RKO (cell line): ENCODE results near the gene IL27RA.

Experiments used
- DNase-seq: peaks from one replicate; pipeline ENCODE4 v3.0.0-alpha.2; 2016; ENCODE audit warnings: low spot score

The IL27RA gene

DNA sequence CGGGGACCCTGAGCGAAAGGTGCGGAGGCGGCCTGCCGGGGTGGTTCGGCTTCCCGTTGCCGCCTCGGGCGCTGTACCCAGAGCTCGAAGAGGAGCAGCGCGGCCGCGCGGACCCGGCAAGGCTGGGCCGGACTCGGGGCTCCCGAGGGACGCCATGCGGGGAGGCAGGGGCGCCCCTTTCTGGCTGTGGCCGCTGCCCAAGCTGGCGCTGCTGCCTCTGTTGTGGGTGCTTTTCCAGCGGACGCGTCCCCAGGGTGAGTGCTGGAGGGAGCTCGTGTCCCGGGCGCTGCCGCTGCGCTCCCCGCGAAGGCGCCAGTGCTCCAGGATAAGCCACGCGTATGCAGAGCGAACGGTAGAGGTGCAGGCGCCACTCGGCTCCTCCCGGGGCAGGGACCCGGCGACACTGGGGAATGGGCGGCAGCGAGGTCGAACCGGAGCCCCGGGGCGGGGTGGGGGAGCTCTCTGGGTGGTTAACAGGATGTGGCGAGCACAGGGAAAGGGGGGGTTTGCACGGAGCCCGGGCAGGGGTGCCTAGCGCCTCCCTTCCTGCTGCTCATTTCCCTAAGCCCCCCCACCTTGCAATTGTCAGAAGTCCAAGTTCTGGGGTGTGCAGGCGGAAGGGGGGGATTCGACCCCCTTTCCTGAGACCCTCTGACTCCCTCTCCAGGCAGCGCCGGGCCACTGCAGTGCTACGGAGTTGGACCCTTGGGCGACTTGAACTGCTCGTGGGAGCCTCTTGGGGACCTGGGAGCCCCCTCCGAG is at the start of gene IL27RA:
Gene IL27RA (plus strand): TSS at position 44 of the 762 bp plus-strand sequence. CDS start 111 bp downstream, at position 155.
- peak; percentile 85 for DNase-seq

DNA sequence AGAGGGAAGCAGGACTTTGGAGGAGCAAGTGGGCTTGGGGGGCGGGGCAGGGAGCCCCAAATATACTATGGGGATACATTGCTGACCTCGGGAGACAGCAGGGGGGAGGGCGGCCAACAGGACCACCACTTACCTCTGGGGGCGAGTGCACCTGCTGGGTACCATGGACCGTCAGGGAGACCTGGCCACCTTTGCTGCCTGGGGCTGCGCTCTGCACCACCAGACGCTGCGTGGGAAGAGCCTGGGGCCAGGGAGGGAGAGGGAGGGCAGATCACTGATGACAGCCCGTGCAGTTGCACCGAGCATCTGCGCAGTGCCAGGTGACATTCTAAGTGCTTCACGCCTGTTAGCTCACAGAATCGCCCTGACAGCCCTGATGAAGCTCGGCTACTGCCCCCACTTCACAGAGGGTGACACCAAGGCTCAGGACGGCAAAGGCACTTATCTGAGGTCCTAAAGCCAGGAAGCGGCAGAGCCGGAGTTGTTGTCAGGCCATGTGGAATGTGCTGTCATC is 49.5 kb upstream of the IL27RA start:
- DNase-seq = no peak

DNA sequence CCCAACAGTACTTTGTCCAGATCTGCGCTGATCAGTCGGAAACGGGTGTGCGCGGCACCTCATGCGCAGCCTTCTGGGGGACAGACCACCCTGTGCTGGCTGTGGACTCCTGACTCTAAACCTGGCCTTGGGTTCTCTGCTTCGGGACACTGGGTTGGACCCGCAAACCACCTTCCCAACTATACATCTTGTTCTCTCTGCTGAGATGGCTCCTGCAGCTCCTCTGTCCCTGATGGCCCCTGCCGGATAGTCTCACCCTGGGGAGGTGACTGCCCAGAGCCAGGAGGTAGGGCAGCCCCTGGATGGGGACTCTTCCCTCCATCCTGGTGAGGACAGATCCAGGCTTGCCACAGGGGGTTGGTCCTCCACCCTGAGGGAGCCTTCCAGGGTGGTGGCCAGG is 48.8 kb upstream of the IL27RA start:
- no peak for DNase-seq

DNA sequence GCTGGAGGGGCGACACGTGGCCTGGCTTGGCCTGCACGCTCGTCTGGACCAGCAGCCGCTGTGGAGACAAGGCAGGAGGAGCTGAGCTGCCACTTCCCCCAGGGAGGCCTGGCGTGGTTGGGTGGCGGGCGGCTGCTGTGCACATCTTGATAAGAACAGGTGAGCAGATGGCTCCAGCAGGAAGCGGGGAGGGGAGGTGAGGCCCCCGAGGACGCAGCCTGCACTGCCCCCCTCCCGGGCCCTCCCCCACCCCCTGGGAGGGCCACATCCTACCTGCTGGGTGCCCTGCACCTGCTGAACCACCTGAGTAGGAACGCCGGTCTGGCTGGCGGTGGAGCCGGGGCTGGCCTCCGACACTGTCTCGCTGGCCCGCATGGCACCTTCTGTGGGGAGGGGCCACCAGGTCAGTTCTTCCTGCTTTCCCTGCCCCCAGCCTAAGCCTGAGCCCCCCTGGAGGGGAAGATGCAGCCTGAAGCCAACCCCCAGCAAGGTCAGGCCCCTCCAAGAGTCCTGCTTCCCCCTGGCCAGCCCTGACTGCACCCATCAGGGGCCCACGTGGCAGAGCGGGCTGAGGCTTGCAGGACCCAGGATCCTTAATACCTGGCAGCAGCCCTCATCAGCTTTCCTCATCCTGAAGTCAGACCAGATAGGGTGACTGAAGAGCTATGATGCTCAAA is 48.2 kb upstream of the IL27RA start:
- DNase-seq = no peak

DNA sequence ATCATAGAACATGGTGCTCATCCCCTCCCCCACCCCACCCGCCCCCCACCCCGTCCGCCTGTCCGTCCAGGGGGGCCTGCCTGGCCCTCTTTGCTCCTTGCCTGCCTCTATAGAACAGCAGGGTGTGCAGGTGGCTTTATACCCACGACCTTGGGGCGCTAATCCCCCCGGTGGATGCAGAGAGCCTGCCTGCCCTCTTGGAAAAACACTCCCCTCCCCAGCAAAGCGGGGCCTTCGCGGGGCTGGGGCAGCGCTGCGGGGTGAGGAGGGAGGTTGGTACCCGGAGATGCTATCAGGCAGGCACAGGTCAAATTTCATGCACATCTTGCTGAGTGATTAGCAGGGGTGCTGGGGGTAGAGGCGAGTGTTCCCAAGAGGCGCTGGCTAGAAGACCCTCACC is 47.4 kb upstream of the IL27RA start:
- DNase-seq = no peak

DNA sequence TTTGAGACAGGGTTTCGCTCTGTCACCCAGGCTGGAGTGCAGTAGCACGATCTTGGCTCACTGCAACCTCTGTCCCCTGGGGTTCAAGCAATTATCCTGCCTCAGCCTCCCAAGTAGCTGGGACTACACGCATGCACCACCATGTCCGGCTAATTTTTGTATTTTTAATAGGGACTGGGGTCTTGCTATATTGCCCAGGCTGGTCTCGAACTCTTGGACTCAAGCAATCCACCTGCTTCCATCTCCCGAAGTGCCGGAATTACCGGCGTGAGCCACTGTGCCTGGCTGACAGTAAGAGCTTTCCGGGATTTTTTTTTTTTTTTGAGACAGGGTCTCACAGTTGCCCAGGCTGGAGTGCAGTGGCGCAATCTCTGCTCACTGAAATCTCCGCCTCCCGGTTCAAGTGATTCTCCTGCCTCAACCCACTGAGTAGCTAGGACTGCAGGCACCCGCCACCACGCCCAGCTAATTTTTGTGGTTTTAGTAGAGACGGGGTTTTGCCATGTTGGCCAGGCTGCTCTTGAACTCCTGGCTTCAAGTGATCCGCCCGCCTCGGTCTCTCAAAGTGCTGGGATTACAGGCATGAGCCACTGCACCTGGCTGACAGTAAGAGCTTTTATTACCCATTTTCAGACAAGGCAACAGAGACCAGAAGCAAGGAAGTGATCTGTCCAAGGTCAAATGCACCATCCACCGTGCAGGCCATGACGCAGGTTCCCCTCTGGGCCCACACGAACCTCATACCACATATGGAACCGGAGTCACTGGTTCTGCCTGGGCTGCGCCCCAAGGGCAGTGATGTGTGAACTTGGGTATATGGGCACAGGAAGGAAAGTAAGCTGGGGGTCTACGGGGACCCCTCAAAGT is 46.5 kb upstream of the IL27RA start:
- DNase-seq = no peak

DNA sequence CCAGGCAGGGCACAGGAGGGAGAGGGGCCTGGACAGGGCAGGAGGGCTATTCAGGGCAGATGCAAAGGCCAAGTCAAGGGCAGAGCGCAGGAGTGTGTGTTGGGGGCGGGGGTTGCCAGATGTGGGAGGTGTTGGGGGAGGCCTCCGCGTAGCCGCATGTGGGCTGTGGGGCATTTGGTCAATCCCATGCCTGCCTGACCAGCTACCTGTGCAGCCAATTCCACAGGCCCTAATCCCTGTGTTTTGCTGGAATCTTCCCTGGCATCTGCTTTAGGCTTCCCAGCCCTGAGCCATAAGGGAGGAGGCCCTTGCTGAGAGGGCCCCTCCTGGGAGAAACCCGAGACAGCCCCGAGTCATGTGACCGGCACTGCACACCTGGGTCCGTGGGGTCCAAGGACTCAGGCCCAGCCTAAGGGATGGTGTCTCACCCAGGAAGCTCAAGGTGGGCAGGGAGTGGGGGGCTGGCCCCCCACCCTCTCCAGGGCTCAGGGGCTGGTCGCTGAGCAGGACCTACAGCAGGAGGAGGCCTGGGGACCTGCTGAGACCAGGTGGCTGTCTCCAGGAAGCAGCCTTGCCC is 45.7 kb upstream of the IL27RA start:
- DNase-seq = no peak

DNA sequence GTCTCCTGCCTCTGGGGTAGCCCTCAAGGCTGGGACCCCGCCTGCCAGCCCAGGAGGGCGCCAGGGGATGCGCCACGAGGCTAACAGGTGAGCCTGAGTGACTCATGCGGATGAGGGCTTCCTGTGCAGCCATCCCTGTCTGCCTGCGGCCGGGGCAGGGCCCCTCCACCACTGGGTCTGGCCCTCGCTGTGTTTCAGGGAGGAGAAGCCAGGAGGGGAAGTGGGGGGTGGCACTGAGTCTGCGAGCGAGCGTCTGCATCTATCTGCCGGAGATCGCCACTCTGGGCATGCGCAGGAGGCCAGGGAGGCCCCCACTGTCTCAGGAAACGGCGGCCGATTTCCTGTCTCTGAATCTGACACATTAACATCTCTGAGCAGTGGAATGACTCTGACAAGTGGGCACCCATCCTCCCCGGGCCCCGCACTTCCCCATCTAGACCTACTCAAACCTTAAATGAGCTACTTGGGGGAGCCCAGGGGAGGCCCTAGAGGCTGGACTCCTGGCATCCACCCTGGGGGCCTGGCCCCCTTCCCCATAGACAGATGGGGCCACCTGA is 45.1 kb upstream of the IL27RA start:
- DNase-seq = no peak

DNA sequence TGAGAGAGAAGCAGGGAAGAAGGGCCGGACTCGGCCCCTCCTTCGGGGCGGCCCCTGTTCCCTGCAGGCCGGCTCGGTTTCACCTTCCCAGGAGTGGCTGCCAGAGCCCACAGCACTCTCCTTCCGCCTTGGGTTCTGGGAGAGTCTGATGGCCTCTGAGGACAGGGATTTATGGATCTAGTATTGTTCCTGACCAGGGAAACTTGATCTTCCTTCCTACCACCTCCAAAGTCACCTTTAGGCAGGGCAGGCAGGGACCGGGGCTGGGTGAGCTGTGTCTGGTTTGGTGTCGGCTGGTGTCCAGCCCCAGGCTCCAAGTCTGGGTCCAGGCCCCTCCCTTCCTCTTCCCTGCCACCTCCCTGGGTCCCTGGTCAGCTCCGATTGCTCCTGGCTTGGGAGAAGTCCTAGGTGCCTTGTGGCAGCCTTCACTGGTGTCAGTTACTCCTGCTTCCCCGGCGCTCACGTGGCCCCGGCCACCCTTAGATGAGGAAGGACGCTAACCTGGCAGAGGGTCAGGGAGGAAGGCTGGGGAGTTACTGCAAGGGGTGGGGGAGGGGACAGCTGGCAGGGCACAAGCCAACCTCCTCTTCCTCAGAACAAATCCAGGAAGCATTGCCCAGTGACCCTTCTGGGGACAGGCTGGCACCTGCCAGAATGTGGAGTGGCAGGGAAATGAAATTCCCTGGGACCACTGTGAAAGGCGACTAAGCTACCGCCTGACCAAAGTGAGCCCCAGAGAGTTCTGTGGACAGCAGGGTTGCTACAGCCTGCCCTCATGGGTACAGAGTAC is 44.3 kb upstream of the IL27RA start:
- no peak for DNase-seq

DNA sequence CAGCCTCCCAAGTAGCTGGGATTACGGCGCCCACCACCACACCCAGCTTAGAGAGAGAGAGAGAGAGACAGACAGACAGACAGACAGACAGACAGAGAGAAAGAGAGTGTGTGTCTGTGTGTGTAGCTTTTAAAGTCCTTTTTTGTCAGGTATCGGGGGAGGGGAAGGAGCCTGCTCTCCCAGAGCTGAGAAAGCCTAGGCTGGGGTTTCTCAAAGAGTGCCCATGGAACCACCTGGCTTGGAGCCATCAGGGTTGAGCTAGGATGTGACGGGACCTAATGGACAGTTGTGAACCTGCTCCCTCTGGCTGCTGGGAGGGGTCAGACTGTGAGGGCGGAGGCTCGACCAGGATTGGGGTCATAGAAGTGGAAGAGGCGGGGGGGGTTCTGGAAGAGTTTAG is 42.1 kb upstream of the IL27RA start:
- no peak for DNase-seq

DNA sequence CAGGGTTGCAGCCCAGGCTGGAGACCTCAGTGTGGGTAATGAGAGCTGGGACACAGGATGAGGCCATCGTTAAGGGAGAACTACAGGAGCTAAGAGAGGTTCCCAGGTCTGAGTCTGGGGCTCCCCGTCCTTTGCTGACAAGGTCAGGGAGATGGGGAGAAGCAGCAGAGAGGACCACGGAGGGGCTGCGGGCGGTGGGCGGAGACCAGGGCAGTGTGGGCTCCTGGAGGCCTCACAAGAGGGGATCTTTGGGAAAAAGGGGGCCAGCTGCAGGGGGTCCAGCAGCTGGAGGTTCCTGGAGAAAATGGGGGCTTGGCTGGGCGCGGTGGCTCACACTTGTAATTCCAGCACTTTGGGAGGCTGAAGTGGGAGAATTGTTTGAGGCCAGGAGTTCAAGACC is 41.5 kb upstream of the IL27RA start:
- no peak for DNase-seq

DNA sequence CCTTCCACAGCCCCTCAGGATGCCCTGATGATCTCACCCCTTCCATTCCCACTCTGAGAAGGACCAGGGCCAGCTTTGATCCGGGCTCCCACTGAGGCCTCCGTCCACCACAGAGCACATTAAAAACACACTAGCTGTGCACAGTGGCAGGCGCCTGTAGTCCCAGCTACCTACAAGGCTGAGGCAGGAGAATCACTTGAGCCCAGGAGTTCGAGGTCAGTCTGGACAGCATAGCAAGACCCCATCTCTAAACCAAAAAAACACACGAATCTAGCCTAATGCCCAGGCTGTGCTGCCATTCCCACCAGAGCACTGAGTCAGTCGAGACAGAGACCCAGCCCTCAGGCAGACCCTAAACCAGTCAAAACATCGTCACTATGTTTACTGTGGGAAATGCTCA is 39.5 kb upstream of the IL27RA start:
- no peak for DNase-seq

DNA sequence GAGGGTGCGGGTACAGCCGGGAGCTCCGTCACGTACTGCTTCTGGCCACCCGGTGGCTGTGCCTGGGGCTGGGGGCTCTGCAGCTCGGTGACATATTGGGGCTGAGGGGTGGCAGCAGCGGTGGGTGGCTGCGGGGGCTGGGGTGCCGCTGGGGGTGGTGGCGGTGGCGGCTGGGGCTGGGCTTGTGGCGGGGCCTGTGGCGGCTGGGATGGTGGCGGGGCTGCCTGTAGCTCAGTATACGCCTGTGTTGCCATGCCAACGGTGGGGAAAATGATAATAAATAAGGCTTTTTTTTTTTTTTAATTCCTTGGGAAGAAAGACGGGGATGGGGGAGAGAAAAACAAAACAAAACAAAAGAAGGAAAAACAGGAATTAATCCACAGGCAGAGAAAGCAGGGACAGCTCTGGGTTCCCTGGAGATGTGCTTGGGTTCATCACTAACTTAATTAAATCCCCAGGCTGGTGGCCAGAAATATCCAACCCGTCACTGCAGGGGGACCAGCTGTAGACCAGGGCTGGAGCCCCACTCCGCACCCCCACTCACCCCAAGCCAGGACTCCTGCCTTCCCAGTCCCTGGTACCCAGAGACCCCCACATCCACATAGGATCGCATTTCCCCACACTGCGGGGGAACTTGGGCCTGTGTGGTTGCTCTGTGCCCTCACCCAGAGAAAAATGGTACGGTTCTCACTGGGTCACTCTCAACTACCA is 37.8 kb upstream of the IL27RA start:
- DNase-seq = no peak

DNA sequence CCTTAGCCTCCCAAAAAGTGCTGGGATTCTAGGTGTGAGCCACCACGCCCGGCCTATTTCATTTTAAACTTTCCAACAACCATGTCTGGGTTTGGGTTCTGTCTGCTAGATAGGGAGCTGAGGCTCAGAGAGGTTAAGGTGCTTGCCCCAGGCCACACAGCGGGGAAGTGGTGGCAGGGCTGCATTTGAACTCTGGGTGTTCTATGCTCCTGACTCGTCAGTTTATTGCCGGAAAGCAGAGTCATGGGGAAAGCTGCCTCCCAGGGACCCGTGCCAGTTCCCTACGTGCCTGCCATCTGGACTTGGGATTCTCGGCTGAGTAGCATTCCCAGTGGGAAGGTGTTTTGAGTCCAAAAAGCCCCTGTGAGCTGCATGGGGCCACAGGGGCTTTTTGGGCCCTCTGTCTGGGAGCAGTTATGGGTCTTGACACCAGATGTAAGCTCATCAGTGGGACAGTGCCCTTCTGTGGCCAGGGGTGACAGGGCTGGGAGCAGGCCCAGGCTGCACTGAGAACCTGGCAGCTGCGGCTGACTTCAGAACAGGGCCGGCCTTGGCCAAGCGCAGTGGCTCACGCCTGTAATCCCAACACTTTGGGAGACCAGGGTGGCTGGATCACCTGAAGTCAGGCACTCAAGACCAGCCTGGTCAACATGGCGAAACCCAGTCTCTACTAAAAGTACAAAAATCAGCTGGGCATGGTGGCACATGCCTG is 36.4 kb upstream of the IL27RA start:
- peak; percentile 28 for DNase-seq

DNA sequence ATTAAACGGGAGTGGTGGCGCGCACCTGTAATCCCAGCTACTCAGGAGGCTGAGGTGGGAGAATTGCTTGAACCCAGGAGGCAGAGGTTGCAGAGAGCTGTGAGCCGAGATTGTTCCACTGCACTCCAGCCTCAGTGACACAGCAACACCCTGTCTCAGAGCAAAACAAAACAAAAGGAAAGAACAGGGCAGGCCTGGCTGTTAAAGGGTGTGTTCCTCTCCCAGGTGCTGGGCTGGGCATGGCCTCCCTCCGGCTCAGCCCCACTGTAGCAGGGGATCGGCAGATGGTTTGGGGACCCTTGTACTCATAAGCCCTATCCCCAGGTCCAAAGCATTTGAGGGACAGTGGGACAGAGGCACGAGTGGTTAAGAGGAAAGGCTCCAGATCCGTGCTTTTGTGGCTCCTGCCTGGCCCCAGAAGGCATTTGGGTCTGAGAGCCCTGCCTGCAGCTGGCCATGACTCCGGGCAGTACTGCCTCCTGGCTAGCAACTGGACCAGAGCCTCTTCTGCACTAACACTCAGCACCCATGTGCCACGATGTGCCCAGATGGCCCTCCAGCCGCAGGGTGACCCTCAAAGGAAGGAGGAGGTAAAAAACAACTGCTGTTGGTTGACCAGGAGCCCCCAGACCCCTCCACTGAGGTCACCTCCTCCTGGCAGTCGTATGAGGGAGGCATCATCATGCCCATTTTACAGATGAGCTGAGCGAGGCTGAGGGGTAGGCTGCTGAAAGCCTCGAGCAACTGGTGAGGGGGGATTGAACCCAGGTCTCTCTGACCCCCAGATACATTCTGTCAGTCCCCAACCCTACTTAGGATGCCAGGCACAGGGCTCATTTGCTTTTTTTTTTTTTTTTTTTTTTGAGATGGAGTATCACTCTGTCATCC is 35.4 kb upstream of the IL27RA start:
- no peak for DNase-seq

DNA sequence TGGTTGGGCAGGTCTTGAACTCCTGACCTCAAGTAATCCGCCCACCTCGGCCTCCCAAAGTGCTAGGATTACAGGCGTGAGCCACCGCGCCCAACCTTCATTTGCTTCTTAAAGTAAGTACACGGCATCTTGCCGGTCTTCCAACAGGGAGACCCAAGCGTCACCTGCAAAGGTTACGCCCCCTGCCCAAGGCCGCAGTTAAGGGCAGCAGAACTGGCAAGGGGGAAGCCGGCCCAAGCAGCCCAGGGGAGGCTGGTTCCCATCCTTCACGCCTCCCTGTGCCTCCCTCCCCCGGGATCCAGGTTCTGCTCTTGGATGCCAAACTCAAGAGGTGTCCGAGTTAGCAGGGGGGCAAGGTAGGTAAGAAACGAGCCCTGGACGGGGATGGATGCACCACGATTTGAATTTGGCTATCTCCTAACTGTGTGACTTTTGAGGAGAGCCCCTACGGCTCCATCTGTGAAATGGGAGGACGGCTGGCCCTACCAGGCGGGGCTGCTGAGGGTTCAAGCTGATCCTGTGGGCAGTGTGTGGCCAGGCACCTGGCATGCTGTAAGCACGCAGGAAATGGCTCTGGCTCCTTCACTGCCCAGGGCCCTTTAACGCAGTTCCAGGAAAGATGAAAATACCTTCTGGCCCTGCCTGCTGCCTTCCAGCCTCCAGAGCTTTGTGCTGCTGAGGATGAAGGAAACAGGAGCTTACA is 34.5 kb upstream of the IL27RA start:
- DNase-seq = no peak

DNA sequence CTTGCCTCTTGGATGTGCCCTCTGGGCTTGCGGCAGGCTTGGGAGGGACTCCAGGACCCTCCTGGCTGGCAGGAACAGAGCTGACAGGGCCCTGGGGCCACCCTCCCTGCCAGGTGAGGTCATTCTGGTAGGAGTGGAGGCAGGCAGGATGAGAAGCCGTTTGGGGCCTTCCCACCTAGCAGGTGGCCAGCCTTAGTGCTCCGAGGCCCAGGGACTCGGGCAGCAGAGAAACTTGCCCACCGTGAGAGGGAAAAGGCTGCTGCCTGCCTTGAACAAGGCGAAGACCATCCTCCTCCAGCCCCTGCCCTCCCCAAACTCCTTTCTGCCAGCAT is 34.0 kb upstream of the IL27RA start:
- no peak for DNase-seq

DNA sequence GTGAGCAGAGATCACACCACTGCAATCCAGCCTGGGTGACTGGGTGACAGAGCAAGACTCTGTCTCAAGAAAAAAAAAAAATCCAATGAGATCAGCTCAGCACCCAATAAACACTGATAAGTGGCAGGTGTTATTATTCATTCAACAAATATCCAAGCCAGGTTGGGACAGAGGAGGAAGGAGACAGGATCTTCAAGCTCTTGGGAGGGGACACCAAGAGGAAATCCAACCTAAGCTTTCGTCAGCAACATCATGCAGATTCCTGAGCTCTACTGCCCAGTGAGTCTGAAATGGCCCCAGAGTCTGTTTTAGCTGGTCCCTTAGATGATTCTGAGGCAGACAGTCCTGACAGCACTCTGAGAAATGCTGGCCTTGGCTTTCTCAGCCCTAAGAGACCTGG is 33.1 kb upstream of the IL27RA start:
- no peak for DNase-seq
